ENCODE data around the gene CLCNKB. TPM values are rescaled to one million over a fixed set of nuclear protein-coding genes. Genes with fewer than 3 reads are reported as not detected.

Gene CLCNKB
- total RNA-seq, 1 donor from 2014 or later: 0.30 TPM

DNA sequence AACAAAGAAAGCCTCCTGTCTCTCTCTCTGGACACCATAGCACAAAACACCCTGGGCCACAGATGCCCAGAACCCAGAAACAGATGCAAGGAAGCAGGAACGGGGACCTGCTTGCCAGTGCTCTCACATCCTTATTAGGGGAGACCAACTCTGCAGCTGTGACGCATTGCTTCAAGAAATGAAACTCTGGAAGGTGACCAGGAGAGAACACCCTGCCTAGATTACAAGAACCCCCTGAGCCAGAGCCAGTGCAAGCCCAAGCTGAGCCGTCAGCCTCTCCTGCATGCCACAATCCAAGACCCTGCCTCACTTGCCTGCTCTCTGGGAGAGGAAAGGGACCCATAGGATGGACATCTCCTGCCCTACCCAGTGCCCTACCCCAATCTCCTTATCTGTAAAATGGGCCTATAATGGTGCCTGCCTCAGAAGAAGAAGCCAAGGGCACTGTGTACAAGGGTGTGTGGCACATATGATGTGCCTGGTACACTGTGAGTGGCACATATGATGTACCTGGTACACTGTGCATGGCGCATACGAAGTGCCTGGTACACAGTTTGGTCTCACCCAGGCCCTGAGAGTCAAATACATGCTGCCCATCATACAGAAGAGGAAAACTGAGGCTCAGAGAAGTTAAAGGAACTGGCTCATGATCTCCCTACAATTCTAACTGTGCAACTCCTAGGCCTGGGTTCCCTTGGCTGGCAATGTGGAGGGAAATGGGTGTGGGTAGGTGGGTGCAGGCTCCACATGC lies 46.7 kb downstream of the CLCNKB start:
- no peak for DNase-seq (ENCODE audit: low read depth, low spot score)
- Mint-ChIP-seq H3K27ac (ENCODE audit: unreplicated experiment) (no peak overlapping the region), H3K27me3 (ENCODE audit: low read depth) (no peaks in the 10 kb centered on the region), H3K4me3 (no peak overlapping the region), H3K9me3 (no peaks in the 10 kb centered on the region), H3K4me1 (peaks cover 7% of the 10 kb centered on the region), H3K36me3 (ENCODE audit: low read depth) (no peaks in the 10 kb centered on the region)
- TF ChIP-seq, protein P1, sequence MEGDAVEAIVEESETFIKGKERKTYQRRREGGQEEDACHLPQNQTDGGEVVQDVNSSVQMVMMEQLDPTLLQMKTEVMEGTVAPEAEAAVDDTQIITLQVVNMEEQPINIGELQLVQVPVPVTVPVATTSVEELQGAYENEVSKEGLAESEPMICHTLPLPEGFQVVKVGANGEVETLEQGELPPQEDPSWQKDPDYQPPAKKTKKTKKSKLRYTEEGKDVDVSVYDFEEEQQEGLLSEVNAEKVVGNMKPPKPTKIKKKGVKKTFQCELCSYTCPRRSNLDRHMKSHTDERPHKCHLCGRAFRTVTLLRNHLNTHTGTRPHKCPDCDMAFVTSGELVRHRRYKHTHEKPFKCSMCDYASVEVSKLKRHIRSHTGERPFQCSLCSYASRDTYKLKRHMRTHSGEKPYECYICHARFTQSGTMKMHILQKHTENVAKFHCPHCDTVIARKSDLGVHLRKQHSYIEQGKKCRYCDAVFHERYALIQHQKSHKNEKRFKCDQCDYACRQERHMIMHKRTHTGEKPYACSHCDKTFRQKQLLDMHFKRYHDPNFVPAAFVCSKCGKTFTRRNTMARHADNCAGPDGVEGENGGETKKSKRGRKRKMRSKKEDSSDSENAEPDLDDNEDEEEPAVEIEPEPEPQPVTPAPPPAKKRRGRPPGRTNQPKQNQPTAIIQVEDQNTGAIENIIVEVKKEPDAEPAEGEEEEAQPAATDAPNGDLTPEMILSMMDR (conservative IDR thresholded peaks at IDR 0.05): no peak

DNA sequence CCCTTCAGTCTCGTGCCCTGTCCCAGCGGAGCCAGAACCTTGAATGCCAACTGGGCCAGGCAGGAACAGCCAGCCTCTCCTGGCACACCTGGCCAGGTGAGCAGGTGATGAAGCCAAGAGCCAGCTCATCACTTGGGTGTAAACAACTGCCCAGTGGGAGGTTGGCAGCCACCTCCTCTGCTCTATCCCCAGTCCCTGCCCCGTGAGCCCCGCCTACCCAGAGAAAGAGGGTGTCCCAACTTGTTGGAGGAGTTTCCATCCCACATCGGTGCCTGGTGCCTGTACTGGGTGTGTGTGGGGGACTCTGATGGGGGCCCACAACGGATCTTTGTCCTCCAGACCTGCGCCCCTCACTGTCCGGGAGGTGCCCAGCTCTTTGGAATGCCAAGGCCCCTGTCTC lies 47.7 kb downstream of the CLCNKB start:
- Mint-ChIP-seq H3K27me3 (ENCODE audit: low read depth) (no peaks in the 10 kb centered on the region), H3K4me1 (peaks cover 7% of the 10 kb centered on the region), H3K4me3 (no peak overlapping the region), H3K9me3 (no peaks in the 10 kb centered on the region), H3K36me3 (ENCODE audit: low read depth) (no peaks in the 10 kb centered on the region), H3K27ac (ENCODE audit: unreplicated experiment) (no peak overlapping the region)
- TF ChIP-seq, protein P1 (conservative IDR thresholded peaks at IDR 0.05): no peak
- DNase-seq (ENCODE audit: low read depth, low spot score): no peak

DNA sequence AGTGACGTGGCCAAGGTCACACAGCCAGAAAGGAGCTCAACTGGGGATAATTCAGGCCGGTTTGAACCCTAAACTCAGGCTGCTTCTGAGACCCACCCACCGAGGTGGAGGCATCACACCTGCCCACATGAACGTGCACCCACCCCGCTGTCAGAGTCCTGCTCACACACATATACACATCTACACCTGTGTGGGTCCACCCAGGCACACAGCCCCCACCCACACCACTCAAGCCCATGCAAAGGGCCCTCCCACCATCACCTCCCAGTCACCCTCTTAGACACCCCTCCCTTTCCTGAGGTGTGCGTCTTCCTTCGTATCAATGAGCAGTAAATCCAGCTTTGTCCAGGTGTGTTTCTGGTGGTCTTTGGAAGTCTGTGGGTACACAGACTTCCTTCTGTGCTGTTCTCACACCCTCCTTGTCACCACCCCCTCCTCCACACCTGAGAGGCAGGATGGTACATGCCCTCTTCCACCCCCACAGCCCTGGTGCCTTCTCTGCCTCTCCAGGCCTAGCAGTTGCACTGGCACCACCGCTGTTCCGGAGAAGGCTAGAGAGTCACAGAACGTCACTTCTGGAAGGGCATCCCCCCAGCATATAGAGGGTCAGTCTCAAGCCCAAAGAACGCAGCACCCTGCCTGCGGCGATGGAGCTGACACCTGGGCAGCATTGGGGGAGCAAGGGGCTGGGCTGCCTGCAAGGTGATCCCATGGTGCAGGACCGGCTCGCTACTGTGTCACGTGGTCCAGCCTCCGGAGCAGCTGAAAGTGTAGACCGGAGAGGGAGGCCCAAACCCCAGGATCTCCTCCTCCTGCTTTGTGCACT lies 48.7 kb downstream of the CLCNKB start:
- H3K36me3 Mint-ChIP-seq (ENCODE audit: low read depth): no peaks in the 10 kb centered on the region
- no peak overlapping the region for H3K4me3 Mint-ChIP-seq
- DNase-seq (ENCODE audit: low read depth, low spot score): no peak
- no peaks in the 10 kb centered on the region for H3K27me3 Mint-ChIP-seq (ENCODE audit: low read depth)
- no peak overlapping the region for H3K27ac Mint-ChIP-seq (ENCODE audit: unreplicated experiment)
- H3K4me1 Mint-ChIP-seq: peaks cover 7% of the 10 kb centered on the region
- TF ChIP-seq, protein P1 (conservative IDR thresholded peaks at IDR 0.05): no peak
- H3K9me3 Mint-ChIP-seq: no peaks in the 10 kb centered on the region

DNA sequence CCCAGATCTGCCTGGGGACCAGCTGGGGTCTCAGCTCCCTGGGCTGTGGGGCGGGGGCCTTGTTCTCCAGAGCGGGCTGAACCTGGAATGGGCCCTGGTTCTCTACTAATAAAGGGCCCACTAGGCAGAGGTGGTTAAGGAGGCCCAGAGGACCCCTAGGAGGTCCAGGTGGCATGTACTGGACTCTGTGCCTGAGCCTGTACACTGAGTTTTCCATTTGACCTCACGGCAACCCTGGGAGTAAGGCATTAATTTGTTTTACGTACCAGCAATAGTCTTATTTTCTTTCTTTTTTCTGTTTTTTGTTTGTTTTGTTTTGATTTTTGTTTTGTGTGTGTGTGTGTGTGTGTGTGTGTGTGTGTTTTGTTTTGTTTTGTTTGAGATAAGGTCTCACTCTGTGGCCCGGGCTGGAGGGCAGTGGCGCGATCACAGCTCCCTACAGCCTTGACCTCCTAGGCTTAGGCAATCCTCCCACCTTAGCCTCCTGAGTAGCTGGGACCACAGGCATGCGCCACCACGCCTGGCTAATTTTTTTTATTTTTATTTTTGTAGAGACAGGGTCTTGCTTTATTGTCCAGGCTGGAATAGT lies 49.4 kb downstream of the CLCNKB start:
- H3K27ac Mint-ChIP-seq (ENCODE audit: unreplicated experiment): no peak overlapping the region

DNA sequence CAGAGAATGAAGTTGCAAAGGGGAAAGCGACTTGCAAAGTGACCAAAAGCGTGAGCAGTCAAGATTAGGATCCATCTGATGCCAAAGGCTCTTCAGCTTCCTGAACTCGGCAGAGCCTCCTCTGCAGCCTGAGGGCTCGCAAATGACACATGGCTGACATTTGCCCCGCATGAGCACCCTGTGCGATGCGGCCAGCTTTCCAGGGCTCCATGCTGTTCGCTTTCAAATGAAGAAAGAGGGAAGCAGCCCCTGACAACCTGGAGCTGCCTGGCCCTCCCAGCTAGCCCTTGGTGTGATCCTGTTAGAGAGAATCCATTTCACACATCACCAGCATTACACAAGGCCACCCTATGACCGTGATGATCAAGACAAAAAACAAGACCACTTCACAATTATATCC lies 50.0 kb downstream of the CLCNKB start:
- DNase-seq (ENCODE audit: low read depth, low spot score): no peak
- TF ChIP-seq, protein P1 (conservative IDR thresholded peaks at IDR 0.05): no peak
- Mint-ChIP-seq H3K9me3 (no peaks in the 10 kb centered on the region), H3K4me3 (no peak overlapping the region), H3K27ac (ENCODE audit: unreplicated experiment) (no peak overlapping the region), H3K36me3 (ENCODE audit: low read depth) (no peaks in the 10 kb centered on the region), H3K4me1 (peaks cover 7% of the 10 kb centered on the region), H3K27me3 (ENCODE audit: low read depth) (no peaks in the 10 kb centered on the region)

More for the DNA sequence above, 49.4 kb downstream of the CLCNKB start:
- Mint-ChIP-seq H3K9me3 (no peaks in the 10 kb centered on the region), H3K36me3 (ENCODE audit: low read depth) (no peaks in the 10 kb centered on the region), H3K4me1 (peaks cover 7% of the 10 kb centered on the region), H3K27me3 (ENCODE audit: low read depth) (no peaks in the 10 kb centered on the region), H3K4me3 (no peak overlapping the region)
- DNase-seq (ENCODE audit: low read depth, low spot score): no peak
- TF ChIP-seq, protein P1 (conservative IDR thresholded peaks at IDR 0.05): no peak
